H1 (cell line): ENCODE measurements around the gene TNRC6B.

Experiments used
- ATF2 ChIP-seq: IDR thresholded peaks from 2 replicates; pipeline ENCODE4 v1.6.1; 2012; ENCODE audit warnings: low read length, inconsistent platforms
- ATF3 ChIP-seq: IDR thresholded peaks from 2 replicates; pipeline ENCODE4 v1.6.1; 2011; ENCODE audit warnings: low read depth, mild to moderate bottlenecking, low read length; ENCODE audit not compliant: insufficient read depth
- CBX5 ChIP-seq: fragments of 300-800, 300-1000 bp; sonication (generic); IDR thresholded peaks from 2 replicates; pipeline ENCODE4 v1.7.1; 2016; ENCODE audit warnings: antibody characterized with exemption, low read length, low read depth
- CHD1 ChIP-seq: IDR thresholded peaks from 2 replicates; pipeline ENCODE4 v1.6.1; 2012; ENCODE audit warnings: low read depth, low read length, improper control_type of control experiment
- CHD2 ChIP-seq: IDR thresholded peaks from 2 replicates; pipeline ENCODE4 v1.6.1; 2012; ENCODE audit warnings: low read length, improper control_type of control experiment
- CTCF ChIP-seq, 3 experiments: IDR thresholded peaks; 1 replicate in 2 of 3; 2 replicates in 1 of 3; pipeline versions ENCODE4 v1.5.1 to v1.6.1; 2011; ENCODE audit warnings: low read length in 3 of 3, mild to moderate bottlenecking in 3 of 3, inconsistent platforms in 2 of 3, low read depth in 1 of 3, moderate library complexity in 1 of 3; ENCODE audit not compliant: insufficient read depth in 1 of 3; ENCODE audit errors: control extremely low read depth in 1 of 3
- EGR1 ChIP-seq: IDR thresholded peaks from 2 replicates; pipeline ENCODE4 v1.6.1; 2011; ENCODE audit warnings: low read depth, low read length, borderline replicate concordance
- EP300 ChIP-seq, 2 experiments: IDR thresholded peaks; 1 replicate in 1 of 2; 2 replicates in 1 of 2; pipeline ENCODE4 v1.6.1; 2011 to 2012; ENCODE audit warnings: low read depth in 2 of 2, low read length in 2 of 2, mild to moderate bottlenecking in 2 of 2, borderline replicate concordance in 1 of 2, inconsistent platforms in 1 of 2, moderate library complexity in 1 of 2
- GTF2F1 ChIP-seq: IDR thresholded peaks from 2 replicates; pipeline ENCODE4 v1.6.1; 2012; ENCODE audit warnings: low read depth, low read length, improper control_type of control experiment, borderline replicate concordance
- HDAC6 ChIP-seq: IDR thresholded peaks from one replicate; pipeline ENCODE4 v1.7.1; 2012; ENCODE audit warnings: low read depth, mild to moderate bottlenecking, inconsistent platforms, low read length, moderate library complexity
- JUN ChIP-seq: IDR thresholded peaks from 2 replicates; pipeline ENCODE4 v1.6.1; 2011; ENCODE audit warnings: low read depth, mild to moderate bottlenecking, improper control_type of control experiment, low read length
- POLR2A ChIP-seq, 2 experiments: IDR thresholded peaks; 1 replicate in 1 of 2; 2 replicates in 1 of 2; pipeline ENCODE4 v1.6.1; 2011; ENCODE audit warnings: low read depth in 2 of 2, low read length in 2 of 2, mild to moderate bottlenecking in 2 of 2; ENCODE audit errors: control extremely low read depth in 1 of 2
- RFX5 ChIP-seq: IDR thresholded peaks from 2 replicates; pipeline ENCODE4 v1.6.1; 2011; ENCODE audit warnings: low read depth, low read length, improper control_type of control experiment, borderline replicate concordance
- TBP ChIP-seq: IDR thresholded peaks from 2 replicates; pipeline ENCODE4 v1.6.1; 2011; ENCODE audit warnings: low read depth, low read length, improper control_type of control experiment

- TF ChIP-seq POLR2A (IDR thresholded peaks at IDR 0.05; ENCODE audit: control extremely low read depth in 1 of 2, low read depth in 2 of 2, low read length in 2 of 2) (no peak), ATF3 (no peak), ATF2 (no peak), CTCF (IDR thresholded peaks at IDR 0.05; ENCODE audit: control extremely low read depth in 1 of 3, insufficient read depth in 1 of 3, low read depth in 1 of 3, low read length in 3 of 3) (no peak), GTF2F1 (no peak), EGR1 (no peak), TBP (no peak), JUN (no peak), CBX5 (no peak), CHD1 (no peak), EP300 (IDR thresholded peaks at IDR 0.05; ENCODE audit: borderline replicate concordance in 1 of 2, low read depth in 2 of 2, low read length in 2 of 2) (no peak), CHD2 (no peak), HDAC6 (no peak), RFX5 (no peak)
Observed at GRCh38 chr22:40137132-40137531, 40.6 kb upstream of the TNRC6B start.
